Measurements from ENCODE around the gene VAT1L.

The VAT1L gene

GRCh38 chr16:77869997-77870813 is 81.8 kb downstream of the VAT1L start:
- peak in 1 of 2 donors; percentile 44 for DNase-seq (ENCODE audit: low read depth in 2 of 2)
- no peak overlapping the region for H3K4me3 ChIP-seq (replicated peaks in 1 of 2; ENCODE audit: low read depth in 2 of 2, low read length in 2 of 2)
- TF ChIP-seq, protein P1, sequence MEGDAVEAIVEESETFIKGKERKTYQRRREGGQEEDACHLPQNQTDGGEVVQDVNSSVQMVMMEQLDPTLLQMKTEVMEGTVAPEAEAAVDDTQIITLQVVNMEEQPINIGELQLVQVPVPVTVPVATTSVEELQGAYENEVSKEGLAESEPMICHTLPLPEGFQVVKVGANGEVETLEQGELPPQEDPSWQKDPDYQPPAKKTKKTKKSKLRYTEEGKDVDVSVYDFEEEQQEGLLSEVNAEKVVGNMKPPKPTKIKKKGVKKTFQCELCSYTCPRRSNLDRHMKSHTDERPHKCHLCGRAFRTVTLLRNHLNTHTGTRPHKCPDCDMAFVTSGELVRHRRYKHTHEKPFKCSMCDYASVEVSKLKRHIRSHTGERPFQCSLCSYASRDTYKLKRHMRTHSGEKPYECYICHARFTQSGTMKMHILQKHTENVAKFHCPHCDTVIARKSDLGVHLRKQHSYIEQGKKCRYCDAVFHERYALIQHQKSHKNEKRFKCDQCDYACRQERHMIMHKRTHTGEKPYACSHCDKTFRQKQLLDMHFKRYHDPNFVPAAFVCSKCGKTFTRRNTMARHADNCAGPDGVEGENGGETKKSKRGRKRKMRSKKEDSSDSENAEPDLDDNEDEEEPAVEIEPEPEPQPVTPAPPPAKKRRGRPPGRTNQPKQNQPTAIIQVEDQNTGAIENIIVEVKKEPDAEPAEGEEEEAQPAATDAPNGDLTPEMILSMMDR (IDR thresholded peaks at IDR 0.05; ENCODE audit: low read depth, low read length), result no peak

DNA sequence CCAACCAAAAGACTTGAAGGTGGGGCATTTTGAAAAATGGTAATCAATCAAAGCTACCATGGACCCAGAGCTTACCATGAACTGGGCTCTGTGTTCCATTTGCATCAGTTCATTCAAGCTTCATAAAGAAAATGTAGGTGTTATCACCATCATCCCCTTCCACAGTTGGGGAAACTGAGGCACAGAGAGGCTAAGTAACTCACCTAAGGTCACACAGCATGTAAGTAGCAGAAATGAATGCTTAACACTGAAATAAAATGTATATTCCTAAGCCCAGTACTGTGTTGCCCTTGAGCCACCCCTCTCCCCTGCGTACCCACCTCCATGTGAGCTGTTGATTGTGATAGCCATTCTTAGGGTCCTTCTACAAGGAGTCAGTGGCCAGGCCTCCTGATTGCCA is 83.6 kb downstream of the VAT1L start:
- TF ChIP-seq, protein P1 (IDR thresholded peaks at IDR 0.05; ENCODE audit: low read depth, low read length), result no peak
- H3K4me3 ChIP-seq (replicated peaks in 1 of 2; ENCODE audit: low read depth in 2 of 2, low read length in 2 of 2), result no peak overlapping the region

DNA sequence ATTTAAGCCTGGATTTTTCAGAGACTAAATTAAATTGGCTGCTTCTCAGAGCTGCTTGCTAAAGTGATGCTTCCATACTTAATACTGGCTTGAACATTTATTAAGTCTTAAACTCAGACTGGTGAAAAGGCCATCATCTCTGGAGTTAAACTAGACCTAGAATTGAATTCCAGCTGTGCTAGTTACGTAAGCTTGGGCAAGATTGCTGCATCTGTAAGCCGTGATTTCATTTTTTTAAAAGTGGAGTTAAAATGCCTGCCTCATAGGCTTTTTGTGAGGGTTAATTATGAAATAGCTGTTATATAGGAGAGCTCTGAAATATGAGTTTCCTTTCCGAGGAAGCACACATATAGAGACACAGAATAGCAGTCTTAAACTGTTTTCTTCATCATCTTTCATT is 84.7 kb downstream of the VAT1L start:
- TF ChIP-seq, protein P1 (IDR thresholded peaks at IDR 0.05; ENCODE audit: low read depth, low read length), result no peak
- H3K4me3 ChIP-seq (replicated peaks in 1 of 2; ENCODE audit: low read depth in 2 of 2, low read length in 2 of 2), result no peak overlapping the region
- no peak for DNase-seq (ENCODE audit: low read depth in 2 of 2)

More for the DNA sequence above, 83.6 kb downstream of the VAT1L start:
- DNase-seq (ENCODE audit: low read depth in 2 of 2), result no peak

DNA sequence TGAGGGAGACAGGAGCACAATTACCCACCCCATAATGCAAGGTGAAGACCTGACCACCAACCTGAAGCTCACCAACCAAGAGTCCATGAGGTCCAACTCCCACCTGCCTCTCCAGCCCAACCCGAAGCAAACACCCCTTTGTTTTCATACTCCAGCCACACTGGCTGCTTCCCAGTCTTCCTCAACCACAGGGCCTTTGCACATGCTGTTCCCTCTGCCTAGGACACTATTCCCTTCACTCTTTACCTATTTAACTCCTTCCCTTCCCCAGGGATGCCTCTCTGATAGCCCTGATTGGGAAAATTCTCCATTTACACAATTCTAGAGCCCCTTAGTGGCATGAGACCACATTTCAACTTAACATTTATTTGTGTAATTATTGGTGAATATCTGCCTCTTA is 86.0 kb downstream of the VAT1L start:
- TF ChIP-seq, protein P1 (IDR thresholded peaks at IDR 0.05; ENCODE audit: low read depth, low read length), result no peak
- H3K4me3 ChIP-seq (replicated peaks in 1 of 2; ENCODE audit: low read depth in 2 of 2, low read length in 2 of 2), result no peak overlapping the region
- no peak for DNase-seq (ENCODE audit: low read depth in 2 of 2)

- TF ChIP-seq, protein P1 (IDR thresholded peaks at IDR 0.05; ENCODE audit: low read depth, low read length), result no peak
- no peak overlapping the region for H3K4me3 ChIP-seq (replicated peaks in 1 of 2; ENCODE audit: low read depth in 2 of 2, low read length in 2 of 2)
- DNase-seq (ENCODE audit: low read depth in 2 of 2), result no peak
Observed at GRCh38 chr16:77876776-77877175, 88.4 kb downstream of the VAT1L start.

GRCh38 chr16:77877712-77878347 is 89.5 kb downstream of the VAT1L start:
- DNase-seq (ENCODE audit: low read depth in 2 of 2), result peak; percentile 49 to 73
- H3K4me3 ChIP-seq (replicated peaks in 1 of 2; ENCODE audit: low read depth in 2 of 2, low read length in 2 of 2), result no peak overlapping the region
- TF ChIP-seq, protein P1 (IDR thresholded peaks at IDR 0.05; ENCODE audit: low read depth, low read length), result no peak

Data from cardiac fibroblast (primary cell).